Measurements from ENCODE around the gene WIPF2.

GRCh38 chr17:40309949-40310510 lies 90.9 kb downstream of the WIPF2 start:
- TF ChIP-seq, protein P1, sequence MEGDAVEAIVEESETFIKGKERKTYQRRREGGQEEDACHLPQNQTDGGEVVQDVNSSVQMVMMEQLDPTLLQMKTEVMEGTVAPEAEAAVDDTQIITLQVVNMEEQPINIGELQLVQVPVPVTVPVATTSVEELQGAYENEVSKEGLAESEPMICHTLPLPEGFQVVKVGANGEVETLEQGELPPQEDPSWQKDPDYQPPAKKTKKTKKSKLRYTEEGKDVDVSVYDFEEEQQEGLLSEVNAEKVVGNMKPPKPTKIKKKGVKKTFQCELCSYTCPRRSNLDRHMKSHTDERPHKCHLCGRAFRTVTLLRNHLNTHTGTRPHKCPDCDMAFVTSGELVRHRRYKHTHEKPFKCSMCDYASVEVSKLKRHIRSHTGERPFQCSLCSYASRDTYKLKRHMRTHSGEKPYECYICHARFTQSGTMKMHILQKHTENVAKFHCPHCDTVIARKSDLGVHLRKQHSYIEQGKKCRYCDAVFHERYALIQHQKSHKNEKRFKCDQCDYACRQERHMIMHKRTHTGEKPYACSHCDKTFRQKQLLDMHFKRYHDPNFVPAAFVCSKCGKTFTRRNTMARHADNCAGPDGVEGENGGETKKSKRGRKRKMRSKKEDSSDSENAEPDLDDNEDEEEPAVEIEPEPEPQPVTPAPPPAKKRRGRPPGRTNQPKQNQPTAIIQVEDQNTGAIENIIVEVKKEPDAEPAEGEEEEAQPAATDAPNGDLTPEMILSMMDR (IDR thresholded peaks at IDR 0.05; ENCODE audit: insufficient read depth, low read length, poor library complexity, severe bottlenecking), result no peak
- TF ChIP-seq EZH2phosphoT487 (conservative IDR thresholded peaks at IDR 0.05; ENCODE audit: low read length), result no peak
